Posterior vena cava (tissue), 2 donors: ENCODE data around the gene ITGA3. TPM values are rescaled to one million over a fixed set of nuclear protein-coding genes. Genes with fewer than 3 reads are reported as not detected.

Experiments used
- DNase-seq: peaks from one replicate; pipeline ENCODE4 v3.0.0-alpha.2; 2020; ENCODE audit warnings: low spot score
- intact Hi-C, 2 donors: fragments of 100-400 bp; cut with DNase I; formaldehyde crosslinking; loops; one replicate each; pipeline versions ENCODE4 v1.14.1 to v1.14.2; 2022 to 2023
- long read RNA-seq, 2 donors: library from polyadenylated mRNA; unstranded; transcript quantifications; one replicate each; pipeline ENCODE4 v2.0.0, GENCODE V29; 2020 to 2021
- total RNA-seq, 2 donors: library from RNA; stranded (reverse); fragmentation: NEBNext Ultra II Directional; extraction: Animal tissue kit (Norgen Biotek cat#: 25700); gene quantifications; one replicate each; pipeline ENCODE4 v1.2.1, GENCODE V29; 2021
- donor health status: DM: yes; HTN: yes; CAD: no.
- donor health status: DM: yes; HTN: yes; CAD: no.

The ITGA3 gene
- total RNA-seq = 10 to 100 TPM; 56.3 to 80.3 TPM
- long read RNA-seq, donor 1, full-length matches to known transcripts = 4 of 24 reads
- long read RNA-seq, donor 1, partial matches to known transcripts = 17 of 24 reads
- long read RNA-seq, donor 1, other reads (novel, unspliced or antisense) = 3 of 24 reads
- long read RNA-seq, donor 2, transcript ITGA3-214 (2 exons, 860 nt) = major isoform, 8 of 62 reads
- long read RNA-seq, donor 2, transcript ITGA3-208 (3 exons, 3,055 nt) = minor isoform, 7 of 62 reads
- long read RNA-seq, donor 2, partial matches to known transcripts = 41 of 62 reads
- long read RNA-seq, donor 2, other reads (novel, unspliced or antisense) = 6 of 62 reads

DNA sequence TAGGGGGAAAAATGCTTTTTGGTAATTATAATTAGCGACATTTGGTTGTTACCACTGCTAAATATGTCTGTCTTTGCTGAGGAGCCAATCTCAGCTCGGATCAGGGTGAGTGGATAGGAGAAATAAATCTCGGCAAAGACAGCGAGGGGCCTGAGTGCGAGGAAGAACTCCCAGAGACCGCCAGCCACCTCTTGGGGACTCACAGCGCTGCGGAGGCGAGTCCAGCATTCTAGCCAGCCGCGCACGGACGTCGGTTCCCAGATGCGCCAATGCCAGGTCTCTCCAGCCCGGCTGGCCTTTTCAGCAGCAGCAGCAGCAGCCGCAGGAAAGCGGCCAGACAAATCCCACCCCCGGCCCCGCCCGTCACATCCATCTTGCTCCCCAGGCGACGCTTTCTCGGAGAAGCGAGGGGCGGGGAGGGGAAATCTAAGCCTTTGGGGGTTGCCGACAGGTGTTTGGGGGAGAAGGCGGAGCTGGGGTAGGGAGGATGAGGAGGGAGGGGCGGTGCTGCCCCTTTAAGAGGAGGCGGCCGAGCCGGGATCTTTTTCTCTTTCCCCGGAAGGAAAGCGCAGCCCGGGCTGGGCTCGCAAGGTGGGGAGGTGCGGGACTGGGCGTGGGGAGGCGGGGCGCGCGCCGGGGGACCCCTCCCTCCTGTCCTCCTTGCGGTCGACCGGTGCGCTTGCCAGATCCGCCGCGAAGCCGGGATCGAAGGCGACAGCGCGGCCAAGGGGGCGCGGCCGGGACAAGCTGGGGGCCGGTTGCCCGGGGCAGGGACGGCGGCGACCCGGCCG lies at the start of gene ITGA3:
TSS of gene ITGA3 (plus strand) at position 685 of the 791 bp plus-strand sequence. CDS start 330 bp downstream, outside the sequence.
- peak; percentile 93 for DNase-seq
- intact Hi-C loops = no loop called here

DNA sequence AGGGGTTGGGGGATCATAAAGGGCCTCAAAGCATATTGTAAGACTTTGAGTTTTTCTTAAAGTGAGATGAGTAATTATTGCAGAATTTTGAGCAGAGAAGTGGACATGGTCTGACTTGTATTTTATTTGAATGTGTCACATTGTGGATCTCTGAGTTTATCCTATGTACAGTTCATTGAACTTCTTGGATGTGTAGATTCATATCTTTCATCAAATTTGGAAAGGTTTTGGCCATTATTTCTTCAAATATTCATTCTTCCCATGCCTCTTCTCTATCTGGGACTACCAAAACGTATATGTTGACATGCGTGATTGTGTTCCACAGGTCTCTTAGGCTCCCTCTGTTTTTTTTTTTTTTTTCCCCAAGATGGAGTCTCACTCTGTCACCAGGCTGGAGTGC lies 46.6 kb upstream of the ITGA3 start:
- DNase-seq = no peak
- intact Hi-C loops = no loop called here

DNA sequence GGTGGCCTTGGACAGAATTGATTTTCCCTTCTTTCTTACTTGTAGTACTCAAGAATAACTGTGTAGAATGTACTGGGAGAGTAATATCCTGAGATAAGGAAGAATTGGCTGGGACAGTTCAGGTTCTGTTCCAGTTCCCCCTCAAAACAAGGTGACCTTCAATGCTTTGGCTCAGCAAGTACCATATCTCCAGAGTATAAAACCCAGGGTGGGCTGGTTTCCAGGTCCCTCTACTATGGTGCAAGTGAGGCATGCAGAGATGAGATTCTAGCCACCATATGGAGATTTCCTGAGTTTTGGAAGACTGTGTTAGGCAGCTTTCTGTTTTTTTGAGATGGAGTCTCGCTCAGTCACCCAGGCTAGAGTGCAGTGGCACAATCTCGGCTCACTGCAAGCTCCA lies 42.8 kb upstream of the ITGA3 start:
- intact Hi-C loops = no loop called here
- no peak for DNase-seq

DNA sequence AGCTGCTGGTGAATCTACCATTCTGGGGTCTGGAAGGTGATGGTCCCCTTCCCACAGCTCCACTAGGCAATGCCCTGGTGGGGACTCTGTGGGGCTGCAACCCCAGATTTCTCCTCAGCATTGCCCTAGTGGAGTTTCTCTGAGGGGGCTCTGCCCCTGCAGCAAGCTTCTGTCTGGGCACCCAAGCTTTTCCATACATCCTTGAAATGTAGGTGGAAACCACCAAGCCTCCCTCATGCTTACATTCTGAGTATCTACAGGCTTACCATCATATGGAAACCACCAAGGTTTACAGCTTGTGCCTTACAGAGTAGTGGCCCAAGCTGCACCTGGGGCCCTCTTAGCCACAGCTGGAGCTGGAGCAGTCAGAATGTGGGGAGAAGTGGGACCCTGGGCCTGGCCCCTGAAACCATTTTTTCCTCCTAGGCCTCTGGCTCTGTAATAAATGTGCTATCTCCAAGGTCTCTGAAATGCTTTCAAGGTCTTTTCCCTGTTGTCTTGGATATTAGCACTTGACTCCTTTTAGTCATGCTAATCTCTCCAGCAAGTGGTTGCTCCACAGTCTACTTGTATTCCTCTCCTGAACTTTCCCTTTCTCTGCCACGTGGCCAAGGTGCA lies 41.3 kb upstream of the ITGA3 start:
- DNase-seq = peak; percentile 45
- intact Hi-C loops = no loop called here

DNA sequence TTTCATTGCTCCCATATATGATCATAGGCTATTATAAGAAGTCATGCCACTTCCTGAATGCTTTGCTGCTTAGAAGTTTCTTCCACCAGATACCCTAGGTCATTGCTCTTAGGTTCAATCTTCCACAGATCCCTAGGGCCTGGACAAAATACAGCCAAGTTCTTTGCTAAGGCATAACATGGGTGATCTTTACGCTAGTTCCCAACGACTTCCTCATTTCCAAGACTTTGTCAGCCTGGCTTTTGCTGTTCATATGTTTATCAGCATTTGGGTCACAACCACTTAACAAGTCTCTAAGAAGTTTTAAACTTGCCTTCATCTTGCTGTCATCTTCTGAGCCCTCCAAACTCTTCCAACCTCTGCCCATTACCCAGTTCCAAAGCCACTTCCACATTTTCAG lies 40.8 kb upstream of the ITGA3 start:
- intact Hi-C loops = no loop called here
- DNase-seq = no peak

DNA sequence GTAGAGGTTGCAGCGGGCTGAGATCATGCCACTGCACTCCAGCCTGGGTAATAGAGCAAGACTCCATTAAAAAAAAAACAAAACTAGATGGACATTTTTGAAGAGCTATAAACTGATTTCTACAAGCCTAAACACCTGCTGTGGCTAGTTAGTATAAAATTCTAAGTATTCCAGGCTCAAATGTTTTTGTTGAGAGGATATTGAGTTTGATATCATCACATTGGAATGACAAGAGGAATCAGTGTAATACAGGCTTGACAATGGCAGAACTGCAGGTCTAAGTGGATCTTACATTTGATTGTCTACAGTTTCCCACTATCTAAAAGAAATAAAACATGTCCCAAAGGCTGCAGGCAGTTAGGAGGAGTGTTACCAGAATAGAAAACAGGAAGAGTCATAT lies 37.0 kb upstream of the ITGA3 start:
- intact Hi-C loops = no loop called here
- DNase-seq = no peak

DNA sequence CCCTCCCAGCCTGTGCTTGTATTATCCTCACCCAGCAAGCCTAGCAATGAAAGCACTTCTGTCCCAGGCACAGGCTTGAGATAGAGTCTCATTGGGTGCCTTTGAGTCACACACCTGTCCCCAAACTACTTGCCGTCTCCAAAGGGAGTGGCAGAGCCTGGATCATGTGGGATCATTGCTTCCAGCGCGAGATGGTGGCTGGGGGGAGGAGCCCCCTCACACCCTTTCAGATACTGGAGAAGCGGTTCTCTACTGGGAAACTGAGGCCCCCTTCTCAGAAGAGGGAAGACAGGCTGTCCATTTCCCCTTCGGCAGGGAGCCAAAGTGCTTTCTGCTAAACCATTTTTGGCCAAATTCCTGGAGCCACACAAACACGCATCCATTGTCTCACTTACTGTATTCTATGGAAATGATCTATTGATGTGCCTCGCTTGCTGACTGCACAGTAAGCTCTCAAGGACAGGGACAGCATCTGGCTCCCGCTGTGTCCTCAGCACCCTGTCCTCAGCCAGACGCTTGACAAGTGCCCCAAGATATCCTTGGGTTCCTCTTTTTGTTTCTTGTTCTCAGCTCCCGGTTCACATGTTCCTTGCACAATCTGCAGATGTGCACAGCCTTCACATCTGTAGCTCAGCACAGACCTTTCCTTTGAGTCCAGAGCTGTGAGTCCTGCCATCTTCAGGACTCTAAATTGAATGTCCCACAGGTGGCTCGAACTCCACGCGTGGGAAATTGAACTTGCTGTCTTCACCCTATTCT lies 34.9 kb upstream of the ITGA3 start:
- intact Hi-C loops = no loop called here
- DNase-seq = peak; percentile 7

DNA sequence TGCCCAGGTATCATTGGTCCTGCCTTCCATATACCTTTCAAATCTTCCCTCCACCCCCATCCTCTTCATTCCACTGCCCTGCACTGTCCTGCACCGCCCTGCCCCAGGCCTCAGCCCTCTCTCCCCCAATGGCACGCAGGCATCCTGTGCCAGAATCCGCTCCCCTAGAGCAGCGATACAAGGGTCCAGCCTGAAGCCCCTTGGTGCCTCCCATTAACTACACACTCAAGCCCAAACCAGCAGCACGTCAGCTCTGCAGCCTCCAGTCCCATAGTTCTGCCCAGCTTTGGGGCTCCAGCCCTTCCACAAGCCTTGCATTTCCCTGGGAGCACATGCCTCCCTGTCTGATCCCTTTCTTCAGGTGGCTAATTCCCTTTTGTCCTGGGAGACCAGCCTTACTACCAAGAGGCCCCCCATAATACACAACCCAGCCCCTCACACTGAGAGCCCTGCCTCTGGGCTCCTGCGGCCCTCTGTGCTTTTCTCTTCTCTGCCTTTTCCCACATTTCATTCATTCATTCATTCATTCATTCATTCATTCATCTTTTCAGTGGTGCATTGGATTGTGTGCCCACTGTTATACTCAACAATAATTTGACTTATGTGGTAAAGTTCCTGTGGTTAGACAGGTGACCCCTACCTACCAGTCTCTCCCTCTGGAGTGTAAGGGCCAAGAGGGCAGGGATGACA lies 34.1 kb upstream of the ITGA3 start:
- intact Hi-C loops = no loop called here
- peak; percentile 58 for DNase-seq

DNA sequence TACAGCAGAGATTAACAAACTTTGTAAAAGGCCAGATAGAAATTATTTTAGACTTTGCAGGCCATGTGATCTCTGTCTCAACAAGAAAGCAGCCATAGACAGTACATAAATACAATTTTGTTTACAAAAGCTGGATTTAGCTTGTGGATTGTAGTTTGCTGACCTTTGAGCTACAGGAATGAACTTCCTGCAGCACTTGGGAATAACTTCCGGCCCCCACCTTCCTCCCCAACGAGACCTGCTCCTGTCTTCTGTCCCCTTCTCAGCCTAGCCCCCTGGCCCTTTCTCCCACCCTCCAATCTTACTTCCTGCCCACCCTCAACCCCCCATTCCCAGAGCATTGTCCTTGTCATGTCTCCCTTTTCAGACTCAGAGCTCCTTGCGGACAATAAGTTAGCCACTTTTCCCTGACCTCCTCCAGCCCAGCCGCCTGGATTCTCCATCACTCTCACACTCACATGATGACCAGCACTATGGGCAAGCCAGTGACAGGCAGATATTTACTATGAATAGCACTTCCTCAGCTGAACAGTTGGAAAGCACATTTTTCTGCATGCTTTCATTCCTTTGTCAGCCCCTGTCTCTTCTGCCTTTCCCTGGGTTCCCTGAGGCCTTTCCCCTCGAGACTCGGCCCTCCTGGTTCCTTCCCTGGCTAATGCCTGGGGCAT lies 33.3 kb upstream of the ITGA3 start:
- DNase-seq = peak; percentile 50
- intact Hi-C loops = no loop called here

DNA sequence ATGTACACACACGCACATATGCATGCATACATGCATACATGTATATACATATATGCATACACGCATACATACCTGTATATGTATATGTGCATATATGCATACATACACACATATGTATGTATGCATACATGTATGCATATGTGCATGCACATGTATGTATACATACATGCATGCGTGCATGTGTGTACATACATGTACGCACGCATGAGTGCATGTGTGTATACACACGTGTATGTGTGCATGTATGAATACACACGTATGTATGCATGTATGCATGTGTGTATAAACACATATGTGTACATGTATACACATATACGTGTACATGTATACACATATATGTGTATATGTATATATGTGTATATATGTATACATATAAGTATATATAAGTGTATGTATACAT lies 32.4 kb upstream of the ITGA3 start:
- intact Hi-C loops = no loop called here

DNA sequence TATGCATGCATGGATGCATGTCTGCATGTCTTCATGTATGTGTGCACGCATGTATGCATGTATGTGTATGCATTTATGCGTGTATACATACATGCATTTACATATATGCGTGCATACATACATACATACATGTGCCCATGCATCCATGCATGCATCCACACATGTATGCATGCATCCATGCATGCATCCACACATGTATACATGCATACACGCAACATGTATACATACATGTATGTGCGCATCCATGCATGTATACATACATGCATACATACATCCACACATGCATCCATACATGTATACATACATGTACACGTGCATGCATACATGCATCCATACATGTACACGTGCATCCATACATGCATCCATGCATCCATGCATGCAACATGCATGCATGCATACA lies 31.1 kb upstream of the ITGA3 start:
- intact Hi-C loops = loop anchor here (5.0 kb wide), 2 partner anchors 42 to 62 kb away; no protein-coding TSS in a partner anchor
- DNase-seq = no peak

More for the DNA sequence above, 32.4 kb upstream of the ITGA3 start:
- DNase-seq = no peak

DNA sequence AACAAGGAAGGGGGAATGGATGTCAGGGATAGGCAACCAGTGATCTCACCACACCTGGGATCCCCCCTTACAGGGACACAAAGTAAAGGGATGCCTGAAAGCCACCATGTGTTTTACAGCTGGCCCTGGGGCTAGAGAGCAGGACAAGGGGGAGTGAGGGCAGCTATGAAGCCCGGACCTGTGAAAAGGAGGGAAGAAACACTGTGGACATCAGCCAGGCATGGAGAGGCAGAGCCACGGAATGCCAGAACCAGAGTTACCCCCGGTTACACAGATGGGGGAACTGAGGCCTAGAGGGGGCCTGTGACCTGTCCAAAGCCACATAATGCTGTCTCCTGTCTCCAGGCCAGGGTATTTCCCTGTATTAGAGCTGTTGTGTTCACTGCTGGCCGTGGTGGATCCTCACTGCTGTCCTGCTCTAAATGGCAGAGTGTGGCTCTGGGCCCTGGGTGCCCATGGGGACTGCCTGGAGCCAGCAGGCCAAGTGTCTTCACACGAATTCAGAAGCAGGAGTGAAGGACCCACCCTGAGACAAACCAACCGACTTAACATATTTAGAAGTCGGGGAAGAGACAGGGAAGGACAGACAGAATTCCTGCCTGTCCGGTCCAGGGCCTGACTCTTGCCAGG lies 29.7 kb upstream of the ITGA3 start:
- DNase-seq = peak; percentile 52
- intact Hi-C loops = loop anchor here (2.0 to 5.0 kb wide), 3 partner anchors 41 to 69 kb away; partner anchors contain the start of gene PDK2 (in 1 of the 2)

DNA sequence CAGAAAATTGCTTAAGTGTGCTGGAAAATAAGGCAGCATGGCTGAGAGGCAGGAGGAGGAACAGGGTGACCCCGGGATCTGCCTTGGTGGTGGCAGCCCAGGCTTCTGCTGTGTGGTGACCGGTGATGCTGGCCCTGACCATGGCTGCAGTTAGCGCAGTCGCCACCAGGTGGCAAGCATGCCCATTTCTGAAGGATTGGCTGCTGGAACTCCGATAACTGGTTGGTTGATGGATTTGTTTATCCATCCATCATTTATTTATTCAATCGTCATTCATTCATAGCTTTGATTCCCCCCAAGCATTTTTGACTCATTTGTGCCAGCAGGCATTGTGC lies 29.1 kb upstream of the ITGA3 start:
- DNase-seq = peak; percentile 95
- intact Hi-C loops = loop anchor here (2.0 to 5.0 kb wide), 3 partner anchors 40 to 68 kb away; partner anchors contain the start of gene PDK2 (in 1 of the 2)

DNA sequence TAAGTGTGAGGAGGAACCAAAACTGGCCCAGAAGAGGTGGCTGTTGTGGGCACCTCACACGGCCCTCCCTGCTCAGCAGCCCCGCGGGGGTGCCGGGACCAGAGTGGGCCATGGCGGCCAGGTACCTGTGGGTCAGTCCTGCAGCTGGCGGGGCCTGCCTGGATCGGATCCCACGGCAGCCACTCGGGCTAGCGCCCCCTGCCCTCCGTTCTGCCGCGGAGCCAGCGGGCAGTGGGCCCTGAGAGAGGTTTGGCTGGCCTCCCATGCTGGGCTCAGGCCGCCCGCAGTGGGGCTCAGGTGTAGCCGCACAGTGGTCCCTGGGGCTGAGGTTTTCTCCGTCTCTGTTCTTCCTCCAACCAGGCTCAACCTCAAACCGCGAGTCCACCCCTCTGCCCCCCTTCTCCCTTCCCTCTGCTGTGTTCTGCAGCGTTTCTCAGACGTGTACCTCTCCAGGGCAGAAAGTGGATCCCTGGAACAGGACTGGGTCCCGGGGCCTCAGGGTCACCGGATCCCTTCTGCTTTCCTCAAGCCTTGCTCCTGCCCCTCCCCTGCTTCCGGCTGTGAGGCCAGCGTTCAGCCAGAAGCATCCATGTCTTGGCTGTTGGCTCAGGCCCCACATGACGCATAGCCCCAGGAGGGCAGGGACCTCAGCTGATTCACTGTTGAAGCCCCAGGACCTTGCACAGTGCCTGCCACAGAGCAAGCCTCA lies 28.6 kb upstream of the ITGA3 start:
- DNase-seq = peak; percentile 92
- intact Hi-C loops = loop anchor here (2.0 to 5.0 kb wide), 3 partner anchors 40 to 67 kb away; partner anchors contain the start of gene PDK2 (in 1 of the 2)

DNA sequence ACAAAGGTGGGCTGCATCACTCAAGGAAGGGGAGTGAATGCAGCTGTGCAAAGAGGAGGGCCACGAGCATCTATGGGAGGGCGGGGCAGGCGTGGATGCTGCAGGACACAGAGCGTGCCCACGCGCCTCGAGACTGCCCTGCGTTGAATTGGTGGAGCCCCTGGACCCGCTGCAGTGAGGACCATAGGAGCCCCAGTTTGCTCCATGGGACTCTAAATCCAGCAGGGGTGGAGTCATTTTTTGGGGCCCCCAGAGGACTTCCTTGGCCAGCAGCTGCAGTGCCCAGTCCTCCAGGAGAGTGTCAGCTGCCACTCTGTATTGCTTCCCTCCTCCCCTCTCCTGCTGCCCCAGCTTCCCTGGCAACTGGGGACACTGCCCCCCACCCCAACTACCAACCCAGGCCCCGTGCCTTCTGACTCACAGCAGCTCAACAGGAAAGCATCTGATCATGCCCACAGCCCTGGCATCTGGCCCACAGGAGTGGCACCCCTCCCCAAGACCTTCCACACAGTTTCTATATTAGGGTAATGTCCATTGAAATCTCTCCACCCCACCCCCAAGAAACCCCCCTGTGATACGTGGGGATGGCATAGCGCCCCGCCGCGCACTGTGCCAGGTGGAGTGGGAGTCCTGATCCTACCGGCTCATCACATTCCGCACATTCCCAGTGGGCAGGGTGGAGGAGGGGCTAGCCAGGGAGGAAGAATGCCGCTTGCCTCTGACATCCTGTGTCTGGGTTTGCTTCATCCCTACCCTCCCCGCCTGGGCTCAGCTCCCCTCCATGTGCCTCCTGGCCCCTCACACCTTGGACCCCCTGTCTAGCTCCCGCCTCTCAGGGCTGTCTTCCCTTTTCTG lies 27.8 kb upstream of the ITGA3 start:
- peak; percentile 81 for DNase-seq
- intact Hi-C loops = loop anchor here (2.0 to 5.0 kb wide), 3 partner anchors 39 to 67 kb away; partner anchors contain the start of gene PDK2 (in 1 of the 2)

DNA sequence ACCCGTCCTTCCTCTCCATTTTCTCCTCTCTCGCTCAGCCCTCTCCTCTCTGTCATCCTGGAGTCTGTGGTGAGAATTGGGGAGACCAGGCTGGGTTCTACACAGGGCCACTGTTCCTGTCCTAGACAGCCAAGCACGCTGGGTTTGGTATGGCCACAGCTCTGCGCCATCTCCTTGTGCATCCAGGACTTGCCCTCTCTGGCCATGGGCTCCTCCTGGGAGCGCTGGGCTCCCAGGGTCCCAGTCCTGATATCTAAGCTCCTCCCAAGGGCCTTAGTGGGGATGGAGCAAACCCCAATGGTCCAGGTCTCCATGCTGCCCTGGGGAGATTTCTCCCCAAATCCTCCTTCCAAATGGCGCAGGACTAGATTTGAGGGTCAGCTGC lies 27.2 kb upstream of the ITGA3 start:
- DNase-seq = peak; percentile 48
- intact Hi-C loops = loop anchor here (5.0 kb wide), 2 partner anchors 39 to 59 kb away; no protein-coding TSS in a partner anchor
